G401.6 (cell line): ENCODE results near the gene MORN1.

Experiments used
- FAIRE-seq: peaks from 2 replicates; lab custom pipeline; 2012; peaks lifted over from hg19 to GRCh38; lab: Jason Lieb, UNC

The MORN1 gene

GRCh38 chr1:2289607-2290006 is 101.7 kb downstream of the MORN1 start:
- FAIRE-seq = no peak

DNA sequence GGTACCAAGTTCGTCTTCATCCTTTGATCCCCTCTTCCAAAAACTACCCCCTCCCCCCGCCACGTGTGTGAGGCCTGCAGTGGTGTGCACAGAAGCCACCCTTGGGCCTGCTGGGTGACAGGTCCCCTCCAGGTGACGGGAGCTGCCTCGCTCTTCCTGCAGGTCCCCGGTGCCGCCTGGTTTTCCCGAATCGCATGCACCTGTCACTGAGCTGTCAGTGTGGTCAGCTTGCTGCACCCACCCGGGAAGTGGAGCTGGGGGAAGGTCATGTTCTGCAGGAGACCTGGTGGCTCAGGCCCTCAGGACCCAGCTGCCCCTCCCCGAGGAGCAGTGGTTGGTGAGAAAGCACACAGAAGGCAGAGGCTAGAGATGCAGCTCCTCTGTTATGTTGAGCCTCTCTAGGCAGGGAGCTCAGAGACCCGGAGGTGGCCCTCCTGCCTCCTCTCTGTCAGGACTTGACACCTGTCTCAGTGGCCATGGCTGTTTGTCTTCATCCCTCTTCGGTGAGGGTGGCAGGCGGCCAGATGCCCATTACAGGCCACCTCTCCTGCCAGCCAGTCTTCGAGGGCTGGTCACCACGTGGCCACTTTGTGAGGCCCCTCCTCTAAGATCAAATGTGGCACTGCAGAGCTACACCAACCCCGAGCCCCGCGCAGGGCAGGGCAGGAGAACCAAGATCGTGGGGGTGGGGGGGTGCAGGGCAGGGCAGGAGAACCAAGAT is 102.4 kb downstream of the MORN1 start:
- FAIRE-seq = no peak

DNA sequence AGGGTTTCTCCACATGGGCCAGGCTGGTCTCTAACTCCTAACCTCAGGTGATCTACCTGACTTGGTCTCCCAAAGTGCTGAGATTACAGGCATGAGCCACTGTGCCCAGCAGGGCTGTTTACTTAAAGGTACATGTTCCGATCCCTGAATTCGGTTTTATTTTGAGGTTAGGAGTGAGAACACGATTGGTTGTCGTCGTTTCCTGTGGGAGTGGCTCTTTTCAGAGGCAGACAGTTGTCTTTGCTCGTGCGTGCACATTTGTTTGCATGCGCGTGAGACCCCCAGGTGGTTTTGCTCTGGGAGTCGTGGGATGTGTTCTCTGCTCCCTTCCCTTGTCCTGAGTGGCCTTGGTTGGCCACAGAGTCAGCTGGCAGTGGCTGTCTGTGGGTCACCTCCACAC is 103.0 kb downstream of the MORN1 start:
- FAIRE-seq = no peak

- no peak for FAIRE-seq
These were observed 103.7 kb downstream of the MORN1 start for GRCh38 chr1:2287649-2288048.

- no peak for FAIRE-seq
These were observed 104.4 kb downstream of the MORN1 start for GRCh38 chr1:2286923-2287322.

- FAIRE-seq = no peak
These were observed 106.4 kb downstream of the MORN1 start for GRCh38 chr1:2284932-2285331.

- no peak for FAIRE-seq
These were observed 107.1 kb downstream of the MORN1 start for GRCh38 chr1:2283991-2284895.

DNA sequence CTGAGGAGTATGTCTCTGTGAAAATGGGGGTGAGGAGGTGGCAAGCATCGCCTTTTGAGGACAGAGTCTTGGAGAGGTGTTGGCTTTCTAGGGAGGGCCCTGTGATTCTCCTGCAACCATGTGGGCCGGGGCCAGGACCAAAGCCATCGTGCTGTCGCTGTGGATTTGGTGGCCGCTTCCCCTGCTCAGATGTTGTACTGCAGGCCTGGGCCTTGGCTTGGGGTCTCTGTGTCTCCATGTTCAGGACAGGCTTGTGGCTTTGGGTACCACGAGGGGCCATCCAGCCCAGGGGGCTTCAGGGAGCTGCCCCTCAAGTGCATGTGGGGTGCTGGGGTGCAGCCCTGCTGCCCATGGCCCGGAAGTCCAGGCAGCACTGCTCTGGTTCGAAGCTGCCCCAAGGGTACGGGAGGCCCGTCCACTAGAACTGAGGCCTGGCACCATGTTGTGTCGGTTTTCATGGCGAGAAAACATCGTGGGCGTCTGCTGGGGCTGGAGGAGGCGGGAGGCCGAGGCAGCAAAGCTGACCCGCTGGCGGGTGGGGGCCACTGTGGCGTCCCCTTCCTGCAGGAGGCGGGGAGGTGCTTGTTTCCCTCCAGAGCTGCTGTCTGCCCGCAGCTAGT is 107.9 kb downstream of the MORN1 start:
- FAIRE-seq = no peak

DNA sequence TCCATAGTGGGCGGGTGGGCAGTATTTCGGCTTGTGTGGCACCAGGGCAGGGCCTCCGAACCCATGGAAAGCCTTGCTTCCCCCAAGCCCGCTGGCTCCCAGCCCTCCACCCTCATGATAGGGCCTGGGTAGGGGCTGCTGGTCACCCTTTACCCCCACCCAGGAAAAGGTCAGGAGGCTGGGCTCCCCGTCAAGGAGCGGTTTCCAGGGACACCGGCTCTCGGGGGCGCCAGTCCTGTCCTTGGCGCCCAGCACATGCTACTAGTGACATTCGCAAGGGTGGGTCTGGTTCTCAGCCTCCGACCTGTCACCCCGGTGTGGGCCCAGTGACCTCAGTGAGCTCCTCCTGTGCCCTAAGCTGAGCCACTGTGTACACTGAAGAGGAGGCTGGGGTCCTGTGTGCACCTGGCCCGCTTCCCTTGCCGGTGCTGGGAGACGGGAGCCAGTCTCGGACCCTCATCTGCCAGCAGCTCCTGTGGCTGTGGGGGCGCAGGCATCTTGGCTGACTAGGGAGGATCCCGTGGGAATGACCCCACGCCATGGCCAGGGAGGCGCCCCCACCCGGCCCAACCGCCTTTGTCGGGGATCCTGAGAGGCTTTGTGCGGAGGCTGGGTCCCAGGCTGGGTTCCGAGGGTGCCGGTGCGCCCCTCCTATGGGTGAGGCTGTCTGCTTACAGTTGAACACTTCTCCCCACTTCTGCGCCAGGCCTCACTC is 108.6 kb downstream of the MORN1 start:
- no peak for FAIRE-seq

- no peak for FAIRE-seq
These were observed 111.5 kb downstream of the MORN1 start for GRCh38 chr1:2279817-2280216.

DNA sequence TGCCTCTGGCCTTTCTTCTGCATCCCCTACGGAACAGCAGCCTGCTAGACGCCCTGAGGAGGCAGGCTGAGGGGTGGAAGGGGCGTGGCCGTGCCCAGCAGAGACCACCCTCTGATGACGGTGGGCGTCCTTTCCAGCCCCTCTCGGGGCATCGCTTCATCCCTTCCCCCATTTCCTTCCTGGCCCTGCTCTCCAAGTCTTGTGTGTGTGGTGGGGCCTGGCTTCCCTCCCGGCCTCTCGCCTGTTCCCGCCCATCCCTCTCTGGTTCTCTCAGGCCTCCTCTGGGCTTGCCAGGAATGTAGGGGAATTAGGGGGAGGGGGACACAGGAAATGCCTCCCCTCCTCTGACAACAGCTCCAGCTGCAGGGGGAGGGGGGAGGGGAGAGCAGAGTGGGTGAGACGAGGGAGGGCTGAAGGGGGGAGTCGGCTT is 112.1 kb downstream of the MORN1 start:
- FAIRE-seq = no peak

- FAIRE-seq = no peak
These were observed 112.7 kb downstream of the MORN1 start for GRCh38 chr1:2278591-2279209.

- FAIRE-seq = no peak
These were observed 113.4 kb downstream of the MORN1 start for GRCh38 chr1:2277741-2278488.

DNA sequence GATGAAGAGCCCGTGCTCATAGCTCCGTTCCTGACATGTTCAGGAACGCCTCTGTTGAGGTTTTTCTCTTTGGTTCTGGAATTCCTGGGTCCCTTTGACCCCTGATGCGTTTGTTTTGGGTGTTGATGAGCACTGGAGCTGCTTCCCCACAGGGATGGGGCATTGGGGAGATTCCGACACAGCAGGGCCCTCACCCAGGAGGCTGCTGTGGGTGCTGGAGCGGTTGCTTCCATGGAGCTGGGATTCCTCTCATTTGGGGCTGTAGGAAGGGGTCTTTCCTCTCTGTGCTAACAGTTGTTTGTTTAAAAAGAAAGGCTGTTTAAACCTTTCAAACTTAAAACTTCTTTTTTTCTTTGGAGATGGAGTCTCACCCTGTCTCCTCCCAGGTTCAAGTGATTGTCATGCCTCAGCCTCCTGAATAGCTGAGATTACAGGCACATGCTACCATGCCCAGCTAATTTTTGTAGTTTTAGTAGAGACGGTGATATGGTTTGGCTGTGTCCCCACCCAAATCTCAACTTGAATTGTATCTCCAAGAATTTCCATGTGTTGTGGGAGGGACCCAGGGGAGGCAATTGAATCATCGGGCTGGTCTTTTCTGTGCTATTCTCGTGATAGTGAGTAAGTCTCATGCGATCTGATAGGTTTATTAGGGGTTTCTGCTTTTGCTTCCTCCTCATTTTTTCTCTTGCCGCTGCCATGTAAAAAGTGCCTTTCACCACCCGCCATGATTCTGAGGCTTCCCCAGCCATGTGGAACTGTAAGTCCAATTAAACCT is 114.4 kb downstream of the MORN1 start:
- FAIRE-seq = no peak

- FAIRE-seq = no peak
These were observed 115.4 kb downstream of the MORN1 start for GRCh38 chr1:2275796-2276536.

DNA sequence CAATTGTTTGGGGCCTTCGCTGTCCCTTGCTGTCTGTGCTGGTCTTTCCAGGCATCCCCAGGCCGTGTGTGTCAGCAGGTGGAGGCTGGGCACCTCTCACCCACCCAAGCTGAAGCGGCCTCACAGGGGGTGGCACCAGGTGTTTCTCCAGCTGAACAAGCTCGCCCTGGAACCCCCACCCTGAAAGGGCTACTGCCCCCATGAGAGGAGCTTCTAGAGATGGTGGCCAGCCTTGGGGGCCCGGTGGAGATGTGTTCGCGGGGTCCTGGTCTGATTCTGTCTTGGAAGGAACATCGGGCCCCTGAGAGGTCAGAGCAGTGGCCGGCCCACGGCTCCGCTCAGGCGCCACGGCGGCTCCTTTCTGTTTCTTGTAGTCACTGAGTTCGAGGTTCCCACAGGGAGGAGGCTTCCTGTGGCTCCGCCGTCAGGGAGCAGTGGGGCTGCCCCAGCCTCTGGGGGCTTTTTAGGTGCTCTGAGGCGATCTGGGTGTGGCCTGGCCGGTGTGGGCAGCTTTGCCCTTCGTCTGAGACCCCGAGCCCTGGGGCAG is 116.4 kb downstream of the MORN1 start:
- FAIRE-seq = no peak

- FAIRE-seq = no peak
These were observed 117.0 kb downstream of the MORN1 start for GRCh38 chr1:2274231-2274928.

DNA sequence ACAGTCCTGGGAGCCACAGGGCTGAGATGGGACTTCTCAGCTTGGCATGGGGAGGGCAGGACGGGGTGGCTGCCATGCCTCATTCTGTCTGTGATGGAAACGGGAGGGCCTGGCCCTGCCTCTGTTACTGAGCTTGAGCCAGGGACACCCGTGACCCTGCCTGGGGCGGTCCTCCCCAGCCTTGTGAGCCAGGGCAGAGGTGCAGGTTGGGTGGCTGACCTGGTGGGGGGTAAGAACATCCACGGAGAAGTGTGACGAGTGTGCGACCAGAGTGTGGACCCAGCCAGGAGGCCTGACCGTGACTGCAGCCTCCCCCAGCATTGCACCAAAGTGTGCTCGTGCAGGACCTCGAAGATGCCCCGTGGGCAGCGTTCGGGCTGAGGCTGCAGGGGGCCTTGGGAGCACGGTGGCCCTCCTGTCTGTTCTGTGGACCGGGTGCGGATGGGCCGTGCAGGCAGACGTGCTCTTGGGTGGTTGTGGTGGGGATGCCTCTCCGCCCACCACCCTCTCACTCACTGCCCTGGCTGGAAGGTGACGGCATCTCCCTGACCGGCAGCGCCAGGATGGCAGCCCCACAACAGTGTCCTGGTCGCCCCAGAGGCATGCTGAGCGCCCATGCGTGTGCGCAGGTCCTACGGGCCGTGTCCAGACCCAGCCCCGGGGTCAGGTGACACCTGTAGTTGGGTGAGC is 117.8 kb downstream of the MORN1 start:
- no peak for FAIRE-seq
